CD4-positive, alpha-beta memory T cell (primary cell): ENCODE measurements around the gene BEND5. TPM values are rescaled to one million over a fixed set of nuclear protein-coding genes. Genes with fewer than 3 reads are reported as not detected.

Experiments used
- CTCF ChIA-PET: fragments of 350-600 bp; sonication (Branson Sonifier 250); formaldehyde crosslinking; loops from one replicate; lab custom pipeline; 2021; ENCODE audit warnings: inconsistent platforms; ENCODE audit not compliant: partially characterized antibody; lab: Charles Lee
- POLR2A ChIA-PET: fragments of 350-600 bp; sonication (Branson Sonifier 250); formaldehyde crosslinking; loops from one replicate; lab custom pipeline; 2021; ENCODE audit not compliant: partially characterized antibody; lab: Charles Lee
- DNase-seq, 5 donors: peaks; one replicate each; pipeline versions ENCODE4 v3.0.0 to v3.0.0-alpha.2; 2020 to 2022; ENCODE audit warnings: mixed read lengths in 1 of 5
- H3K27ac ChIP-seq: one replicate; pipeline ENCODE4 v1.7.0; 2013; ENCODE audit warnings: low read depth, low read length
- H3K27me3 ChIP-seq: 2 replicates; pipeline ENCODE4 v1.7.0; 2013; ENCODE audit warnings: mild to moderate bottlenecking, low read length, moderate library complexity; ENCODE audit not compliant: insufficient read depth
- H3K36me3 ChIP-seq: 2 replicates; pipeline ENCODE4 v1.7.0; 2013; ENCODE audit warnings: mild to moderate bottlenecking, low read length, moderate library complexity; ENCODE audit not compliant: insufficient read depth
- H3K4me1 ChIP-seq: 2 replicates; pipeline ENCODE4 v1.7.0; 2013; ENCODE audit warnings: mild to moderate bottlenecking, low read length, moderate library complexity; ENCODE audit not compliant: insufficient read depth
- H3K4me3 ChIP-seq, 2 donors: one replicate each; pipeline ENCODE4 v1.7.0; 2013; ENCODE audit warnings: low read length in 2 of 2, mild to moderate bottlenecking in 1 of 2
- H3K9me3 ChIP-seq, 2 donors: one replicate each; pipeline ENCODE4 v1.7.0; 2013; ENCODE audit warnings: low read length in 2 of 2, control low read depth in 1 of 2; ENCODE audit not compliant: control insufficient read depth in 1 of 2
- H3K27ac Mint-ChIP-seq, 7 donors: one replicate each; pipeline ENCODE4 v1.8.0; 2020 to 2021; ENCODE audit warnings: mixed read lengths in 7 of 7, mild to moderate bottlenecking in 6 of 7, inconsistent platforms in 3 of 7, moderate library complexity in 3 of 7
- H3K27me3 Mint-ChIP-seq, 2 donors: one replicate each; pipeline ENCODE4 v1.8.0; 2020 to 2021; ENCODE audit warnings: mixed read lengths in 2 of 2
- H3K36me3 Mint-ChIP-seq, 2 donors: one replicate each; pipeline ENCODE4 v1.8.0; 2020 to 2021; ENCODE audit warnings: mixed read lengths in 2 of 2, inconsistent platforms in 1 of 2, mild to moderate bottlenecking in 1 of 2
- H3K4me1 Mint-ChIP-seq, 4 donors: one replicate each; pipeline ENCODE4 v1.8.0; 2020 to 2021; ENCODE audit warnings: mixed read lengths in 4 of 4, mild to moderate bottlenecking in 1 of 4
- H3K4me3 Mint-ChIP-seq, 8 donors: one replicate each; pipeline ENCODE4 v1.8.0; 2020 to 2021; ENCODE audit warnings: mixed read lengths in 8 of 8, mild to moderate bottlenecking in 7 of 8, moderate library complexity in 6 of 8, inconsistent platforms in 3 of 8
- H3K9me3 Mint-ChIP-seq, 8 donors: one replicate each; pipeline ENCODE4 v1.8.0; 2020 to 2021; ENCODE audit warnings: mixed read lengths in 8 of 8, mild to moderate bottlenecking in 5 of 8, inconsistent platforms in 3 of 8, moderate library complexity in 1 of 8
- intact Hi-C: fragments of 100-400 bp; cut with micrococcal nuclease; formaldehyde crosslinking; loops from one replicate; pipeline ENCODE4 v1.15.1; 2023
- polyA plus RNA-seq, 2 donors: library from polyadenylated mRNA; unstranded; fragments of 300-500 nt; fragmentation: Illumina TruSeq; gene quantifications; one replicate each; pipeline ENCODE4 v1.2.3, GENCODE V29; 2021
- total RNA-seq, 2 experiments: library from RNA; stranded (reverse); gene quantifications; one replicate each; pipeline ENCODE4 v1.2.3, GENCODE V29; 2021

BEND5 gene
- total and polyA plus RNA-seq, 4 experiments from 2014 or later: 0.18 to 1.7 (median 0.85) TPM

- intact Hi-C loops: no loop called here
- Mint-ChIP-seq H3K4me1 (no peaks in the 10 kb centered on the region), H3K9me3 (peaks cover 0 to 4% (median under 1%) of the 10 kb centered on the region in 8 donors), H3K36me3 (peaks cover 0 to 4% of the 10 kb centered on the region in 2 donors), H3K4me3 (no peak overlapping the region), H3K27ac (no peak overlapping the region), H3K27me3 (peaks cover 0 to 1% of the 10 kb centered on the region in 2 donors)
- Histone ChIP-seq H3K27ac (no peak overlapping the region), H3K4me1 (no peaks in the 10 kb centered on the region), H3K27me3 (no peaks in the 10 kb centered on the region), H3K9me3 (no peaks in the 10 kb centered on the region), H3K4me3 (no peak overlapping the region), H3K36me3 (no peaks in the 10 kb centered on the region)
- ChIA-PET POLR2A (no interaction called here), CTCF (no interaction called here)
- DNase-seq: no peak
Measured at GRCh38 chr1:48756683-48757316, 19.9 kb downstream of the BEND5 start.

DNA sequence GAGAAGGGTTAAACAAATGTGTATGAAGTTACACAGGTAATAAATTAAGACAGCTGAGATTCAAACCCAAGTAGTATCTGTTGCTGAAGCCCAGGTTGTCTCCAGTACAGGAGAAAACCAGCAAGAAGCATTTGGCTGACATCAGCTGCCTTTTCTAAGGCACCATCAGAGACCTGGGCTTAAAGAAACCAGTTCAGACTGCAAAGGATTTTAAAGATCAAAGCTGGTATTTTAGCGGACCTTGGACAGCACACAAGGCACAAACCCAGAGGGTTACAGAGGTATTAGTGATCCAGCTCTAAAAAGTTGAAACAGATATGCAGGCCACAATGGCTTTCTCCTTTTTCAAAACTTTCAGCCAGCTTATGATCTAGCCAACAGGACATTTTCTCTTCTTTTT, 23.4 kb downstream of the BEND5 start:
- DNase-seq: no peak
- H3K9me3 ChIP-seq: no peaks in the 10 kb centered on the region
- intact Hi-C loops: no loop called here
- H3K36me3 ChIP-seq: no peaks in the 10 kb centered on the region
- no peaks in the 10 kb centered on the region for H3K4me1 ChIP-seq
- Mint-ChIP-seq H3K27me3 (peaks cover 0 to 1% of the 10 kb centered on the region in 2 donors), H3K4me1 (no peaks in the 10 kb centered on the region), H3K36me3 (peaks cover 0 to 3% of the 10 kb centered on the region in 2 donors), H3K4me3 (no peak overlapping the region), H3K27ac (no peak overlapping the region), H3K9me3 (peaks cover 0 to 2% (median 0%) of the 10 kb centered on the region in 8 donors)
- H3K27ac ChIP-seq: no peak overlapping the region
- CTCF ChIA-PET: no interaction called here
- POLR2A ChIA-PET: no interaction called here
- H3K4me3 ChIP-seq: no peak overlapping the region
- H3K27me3 ChIP-seq: no peaks in the 10 kb centered on the region

GRCh38 chr1:48750109-48750508, 26.6 kb downstream of the BEND5 start:
- intact Hi-C loops: no loop called here
- DNase-seq: no peak
- peaks cover 0 to 3% (median 0%) of the 10 kb centered on the region in 8 donors for H3K9me3 Mint-ChIP-seq
- no peaks in the 10 kb centered on the region for H3K4me1 ChIP-seq
- H3K4me1 Mint-ChIP-seq: no peaks in the 10 kb centered on the region
- no peaks in the 10 kb centered on the region for H3K9me3 ChIP-seq
- no peak overlapping the region for H3K4me3 Mint-ChIP-seq
- H3K36me3 ChIP-seq: no peaks in the 10 kb centered on the region
- H3K27me3 ChIP-seq: no peaks in the 10 kb centered on the region
- ChIA-PET POLR2A (no interaction called here), CTCF (no interaction called here)
- no peak overlapping the region for H3K27ac Mint-ChIP-seq
- no peaks in the 10 kb centered on the region for H3K36me3 Mint-ChIP-seq
- no peak overlapping the region for H3K4me3 ChIP-seq
- H3K27me3 Mint-ChIP-seq: no peaks in the 10 kb centered on the region
- H3K27ac ChIP-seq: no peak overlapping the region

- H3K27me3 Mint-ChIP-seq: no peaks in the 10 kb centered on the region
- H3K4me3 Mint-ChIP-seq: no peak overlapping the region
- intact Hi-C loops: no loop called here
- Histone ChIP-seq H3K4me1 (no peaks in the 10 kb centered on the region), H3K36me3 (no peaks in the 10 kb centered on the region), H3K4me3 (no peak overlapping the region), H3K27ac (no peak overlapping the region), H3K9me3 (no peaks in the 10 kb centered on the region), H3K27me3 (no peaks in the 10 kb centered on the region)
- H3K9me3 Mint-ChIP-seq: peaks cover 0 to 3% (median 0%) of the 10 kb centered on the region in 8 donors
- no peaks in the 10 kb centered on the region for H3K36me3 Mint-ChIP-seq
- DNase-seq: no peak
- H3K27ac Mint-ChIP-seq: no peak overlapping the region
- CTCF ChIA-PET: no interaction called here
- no peaks in the 10 kb centered on the region for H3K4me1 Mint-ChIP-seq
- POLR2A ChIA-PET: no interaction called here
Measured at GRCh38 chr1:48749068-48749467, 27.6 kb downstream of the BEND5 start.

- Mint-ChIP-seq H3K9me3 (peaks cover 0 to 3% (median 0%) of the 10 kb centered on the region in 8 donors), H3K4me1 (no peaks in the 10 kb centered on the region), H3K27me3 (no peaks in the 10 kb centered on the region), H3K27ac (no peak overlapping the region), H3K4me3 (no peak overlapping the region), H3K36me3 (no peaks in the 10 kb centered on the region)
- H3K9me3 ChIP-seq: no peaks in the 10 kb centered on the region
- ChIA-PET CTCF (no interaction called here), POLR2A (no interaction called here)
- DNase-seq: no peak
- intact Hi-C loops: no loop called here
- H3K27ac ChIP-seq: no peak overlapping the region
- H3K27me3 ChIP-seq: no peaks in the 10 kb centered on the region
- no peaks in the 10 kb centered on the region for H3K36me3 ChIP-seq
- H3K4me1 ChIP-seq: no peaks in the 10 kb centered on the region
- H3K4me3 ChIP-seq: no peak overlapping the region
Measured at GRCh38 chr1:48746906-48747305, 29.8 kb downstream of the BEND5 start.

GRCh38 chr1:48744032-48744431, 32.7 kb downstream of the BEND5 start:
- H3K27me3 Mint-ChIP-seq: peaks cover 0 to 4% of the 10 kb centered on the region in 2 donors
- no peak overlapping the region for H3K4me3 Mint-ChIP-seq
- H3K27ac Mint-ChIP-seq: no peak overlapping the region
- no peaks in the 10 kb centered on the region for H3K36me3 ChIP-seq
- H3K27me3 ChIP-seq: no peaks in the 10 kb centered on the region
- peaks cover 0 to 3% (median 0%) of the 10 kb centered on the region in 8 donors for H3K9me3 Mint-ChIP-seq
- ChIA-PET POLR2A (no interaction called here), CTCF (no interaction called here)
- no peak overlapping the region for H3K27ac ChIP-seq
- intact Hi-C loops: no loop called here
- H3K9me3 ChIP-seq: no peaks in the 10 kb centered on the region
- DNase-seq: no peak
- H3K36me3 Mint-ChIP-seq: no peaks in the 10 kb centered on the region
- H3K4me1 Mint-ChIP-seq: no peaks in the 10 kb centered on the region
- H3K4me1 ChIP-seq: no peaks in the 10 kb centered on the region
- no peak overlapping the region for H3K4me3 ChIP-seq

DNA sequence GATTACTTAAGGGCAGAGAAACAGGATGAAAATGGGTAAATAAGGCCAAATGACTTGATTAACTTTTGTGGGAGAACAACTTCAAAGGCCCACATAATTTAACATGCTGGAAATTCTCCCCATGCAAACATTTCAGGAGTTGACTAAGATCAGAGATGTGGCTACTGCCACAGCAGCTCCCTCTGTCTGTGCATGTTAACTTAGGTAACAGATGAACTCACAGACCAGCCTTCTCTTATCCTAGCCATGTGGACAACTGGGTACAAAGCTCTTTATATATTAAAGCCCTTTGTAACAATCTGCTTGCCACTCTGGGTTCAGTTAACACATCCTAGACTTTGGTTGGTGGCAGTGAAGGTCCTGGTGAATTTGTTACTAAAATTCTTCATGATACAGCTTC, 33.2 kb downstream of the BEND5 start:
- no peaks in the 10 kb centered on the region for H3K9me3 ChIP-seq
- ChIA-PET CTCF (interaction anchor here (1.4 kb wide), 1 partner anchor 20 kb away, joined by 3 read pairs; no protein-coding TSS in a partner anchor), POLR2A (no interaction called here)
- H3K4me1 ChIP-seq: no peaks in the 10 kb centered on the region
- intact Hi-C loops: no loop called here
- DNase-seq: no peak
- peaks cover 0 to 4% of the 10 kb centered on the region in 2 donors for H3K27me3 Mint-ChIP-seq
- no peak overlapping the region for H3K27ac ChIP-seq
- no peaks in the 10 kb centered on the region for H3K36me3 Mint-ChIP-seq
- no peaks in the 10 kb centered on the region for H3K4me1 Mint-ChIP-seq
- H3K36me3 ChIP-seq: no peaks in the 10 kb centered on the region
- peaks cover 0 to 3% (median 0%) of the 10 kb centered on the region in 8 donors for H3K9me3 Mint-ChIP-seq
- no peaks in the 10 kb centered on the region for H3K27me3 ChIP-seq
- no peak overlapping the region for H3K4me3 Mint-ChIP-seq
- no peak overlapping the region for H3K4me3 ChIP-seq
- no peak overlapping the region for H3K27ac Mint-ChIP-seq
